ENCODE results near the gene BEST2. TPM values are rescaled to one million over a fixed set of nuclear protein-coding genes. Genes with fewer than 3 reads are reported as not detected.
"Not testable (repeated sequence)": the region's sequence is repeated elsewhere in the genome, so short reads cannot be mapped to it uniquely, and the experiment has no call there.

The BEST2 gene
- total RNA-seq, 1 donor from 2014 or later: not detected

- Mint-ChIP-seq H3K4me1 (peaks cover 43% of the 10 kb centered on the region), H3K27ac (peak overlapping the region; percentile 90), H3K4me3 (peak overlapping the region; percentile 92), H3K9me3 (no peaks in the 10 kb centered on the region), H3K36me3 (ENCODE audit: low read depth) (peaks cover 41% of the 10 kb centered on the region), H3K27me3 (no peaks in the 10 kb centered on the region)
- ATAC-seq (ENCODE audit: low read depth) (peak; percentile 4), DNase-seq (no peak)
- ChIA-PET CTCF (interaction anchor here (0.5 to 3.6 kb wide), 4 partner anchors 10 to 159 kb away, joined by 3 to 14 read pairs (median 7); partner anchors contain the start of gene TRIR), POLR2A (interaction anchor here (0.6 to 7.0 kb wide), 16 partner anchors 8 to 210 kb away, joined by 3 to 121 read pairs (median 6); partner anchors contain the start of genes DHPS, DNASE2, FARSA and FBXW9)
- TF ChIP-seq, protein P1, sequence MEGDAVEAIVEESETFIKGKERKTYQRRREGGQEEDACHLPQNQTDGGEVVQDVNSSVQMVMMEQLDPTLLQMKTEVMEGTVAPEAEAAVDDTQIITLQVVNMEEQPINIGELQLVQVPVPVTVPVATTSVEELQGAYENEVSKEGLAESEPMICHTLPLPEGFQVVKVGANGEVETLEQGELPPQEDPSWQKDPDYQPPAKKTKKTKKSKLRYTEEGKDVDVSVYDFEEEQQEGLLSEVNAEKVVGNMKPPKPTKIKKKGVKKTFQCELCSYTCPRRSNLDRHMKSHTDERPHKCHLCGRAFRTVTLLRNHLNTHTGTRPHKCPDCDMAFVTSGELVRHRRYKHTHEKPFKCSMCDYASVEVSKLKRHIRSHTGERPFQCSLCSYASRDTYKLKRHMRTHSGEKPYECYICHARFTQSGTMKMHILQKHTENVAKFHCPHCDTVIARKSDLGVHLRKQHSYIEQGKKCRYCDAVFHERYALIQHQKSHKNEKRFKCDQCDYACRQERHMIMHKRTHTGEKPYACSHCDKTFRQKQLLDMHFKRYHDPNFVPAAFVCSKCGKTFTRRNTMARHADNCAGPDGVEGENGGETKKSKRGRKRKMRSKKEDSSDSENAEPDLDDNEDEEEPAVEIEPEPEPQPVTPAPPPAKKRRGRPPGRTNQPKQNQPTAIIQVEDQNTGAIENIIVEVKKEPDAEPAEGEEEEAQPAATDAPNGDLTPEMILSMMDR (IDR thresholded peaks at IDR 0.05): no peak
- intact Hi-C loops (cut with micrococcal nuclease): loop anchor here (5.0 kb wide), 4 partner anchors 41 to 214 kb away; partner anchors contain the start of genes CALR, DHPS, MAN2B1 and WDR83
Measured at GRCh38 chr19:12723381-12723640, 28.3 kb upstream of the BEST2 start.

DNA sequence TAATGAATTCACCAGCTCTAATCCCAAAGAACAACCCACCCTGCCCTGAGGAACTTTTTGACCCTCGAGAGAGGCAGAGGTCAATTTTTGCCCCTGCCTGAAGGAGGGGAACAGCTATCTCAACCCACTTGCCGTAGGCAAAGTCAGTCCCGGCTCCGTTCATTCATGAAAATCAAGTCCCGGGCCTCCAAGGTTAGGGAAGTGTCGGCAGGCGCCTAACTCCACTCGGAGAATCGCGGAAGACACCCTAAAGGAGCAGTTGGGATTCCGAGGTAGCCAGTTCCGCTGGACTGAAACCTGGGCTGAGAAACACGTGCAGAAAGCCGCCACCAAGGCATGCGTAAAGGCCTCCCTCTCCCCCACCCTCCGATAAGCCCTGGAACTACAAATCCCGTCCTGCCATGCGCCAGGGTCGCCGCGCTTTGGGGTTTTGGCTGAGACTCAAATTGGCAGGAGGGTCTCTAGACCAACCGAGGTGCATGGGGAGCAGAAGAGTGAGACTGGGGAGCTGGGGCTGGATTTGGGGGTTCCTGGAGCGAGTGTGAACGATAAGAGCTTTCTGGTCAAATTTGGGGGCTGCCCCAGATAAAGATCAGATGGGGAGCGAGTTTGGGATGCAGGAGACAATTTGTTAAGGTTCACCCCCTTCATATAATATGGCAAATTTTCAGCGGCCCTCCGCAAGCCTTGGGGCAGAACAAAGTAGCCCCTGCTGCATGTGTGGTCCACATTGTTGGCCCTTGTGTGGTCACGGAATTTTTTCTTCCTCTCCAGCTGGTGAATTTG is 27.8 kb upstream of the BEST2 start, which contains the start of gene TNPO2:
Gene TNPO2 (minus strand): TSS at position 292 of the 786 bp plus-strand sequence. CDS start 2,955 bp downstream, outside the sequence.
- peaks cover 42% of the 10 kb centered on the region for H3K4me1 Mint-ChIP-seq
- peak; percentile 55 for DNase-seq
- H3K27me3 Mint-ChIP-seq: no peaks in the 10 kb centered on the region

DNA sequence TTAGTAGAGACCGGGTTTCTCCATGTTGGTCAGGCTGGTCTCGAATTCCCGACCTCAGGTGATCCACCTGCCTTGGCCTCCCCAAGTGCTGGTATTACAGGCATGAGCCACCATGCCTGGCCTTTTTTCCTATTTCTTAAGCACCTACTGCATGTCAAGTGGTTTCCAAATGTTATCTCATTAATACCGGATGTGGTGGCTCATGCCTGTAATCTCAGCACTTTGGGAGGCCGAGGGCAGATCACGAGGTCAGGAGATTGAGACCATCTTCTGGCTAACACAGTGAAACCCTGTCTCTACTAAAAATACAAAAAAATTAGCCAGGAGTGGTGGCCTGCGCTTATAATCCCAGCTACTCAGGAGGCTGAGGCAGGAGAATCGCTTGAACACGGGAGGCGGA is 26.0 kb upstream of the BEST2 start:
- CTCF ChIA-PET: interaction anchor here (1.6 kb wide), 1 partner anchor 8 kb away, joined by 5 read pairs; no protein-coding TSS in a partner anchor
- POLR2A ChIA-PET: interaction anchor here (0.6 to 7.0 kb wide), 3 partner anchors 10 to 113 kb away, joined by 4 to 121 read pairs (median 7); partner anchors contain the start of genes GET3 and TRIR
- Mint-ChIP-seq H3K4me1 (peaks cover 50% of the 10 kb centered on the region), H3K36me3 (ENCODE audit: low read depth) (peaks cover 47% of the 10 kb centered on the region)
- H3K4me3 Mint-ChIP-seq; H3K27me3 Mint-ChIP-seq; intact Hi-C loops (cut with micrococcal nuclease); ATAC-seq (ENCODE audit: low read depth); H3K9me3 Mint-ChIP-seq; DNase-seq; H3K27ac Mint-ChIP-seq: not testable (repeated sequence)

More for the DNA sequence above, 27.8 kb upstream of the BEST2 start, which contains the start of gene TNPO2:
- peaks cover 39% of the 10 kb centered on the region for H3K36me3 Mint-ChIP-seq (ENCODE audit: low read depth)
- H3K4me3 Mint-ChIP-seq: peak within 1 kb of the TSS; percentile 92
- intact Hi-C loops (cut with micrococcal nuclease): loop anchor here (5.0 kb wide), 4 partner anchors 42 to 213 kb away; partner anchors contain the start of genes CALR, DHPS, MAN2B1 and WDR83
- H3K9me3 Mint-ChIP-seq: no peaks in the 10 kb centered on the region
- peak; percentile 65 for ATAC-seq (ENCODE audit: low read depth)
- CTCF ChIA-PET: interaction anchor here (0.8 to 3.6 kb wide), 4 partner anchors 10 to 42 kb away, joined by 3 to 14 read pairs (median 6); partner anchors contain the start of genes GET3 and TRIR
- TF ChIP-seq, protein P1 (IDR thresholded peaks at IDR 0.05): no peak
- POLR2A ChIA-PET: interaction anchor here (0.6 to 7.0 kb wide), 17 partner anchors 7 to 1383 kb away, joined by 3 to 121 read pairs (median 5); partner anchors contain the start of genes DHPS, DNASE2, FARSA and FBXW9
- peak within 1 kb of the TSS; percentile 90 for H3K27ac Mint-ChIP-seq

- TF ChIP-seq, protein P1 (IDR thresholded peaks at IDR 0.05): no peak
- ChIA-PET CTCF (interaction anchor here (1.1 to 1.6 kb wide), 2 partner anchors 9 to 30 kb away, joined by 3 to 5 read pairs; no protein-coding TSS in a partner anchor), POLR2A (interaction anchor here (0.7 to 1.5 kb wide), 4 partner anchors 10 to 111 kb away, joined by 3 to 8 read pairs (median 4); partner anchors contain the start of gene RNASEH2A)
Measured at GRCh38 chr19:12726988-12727316, 24.6 kb upstream of the BEST2 start.

DNA sequence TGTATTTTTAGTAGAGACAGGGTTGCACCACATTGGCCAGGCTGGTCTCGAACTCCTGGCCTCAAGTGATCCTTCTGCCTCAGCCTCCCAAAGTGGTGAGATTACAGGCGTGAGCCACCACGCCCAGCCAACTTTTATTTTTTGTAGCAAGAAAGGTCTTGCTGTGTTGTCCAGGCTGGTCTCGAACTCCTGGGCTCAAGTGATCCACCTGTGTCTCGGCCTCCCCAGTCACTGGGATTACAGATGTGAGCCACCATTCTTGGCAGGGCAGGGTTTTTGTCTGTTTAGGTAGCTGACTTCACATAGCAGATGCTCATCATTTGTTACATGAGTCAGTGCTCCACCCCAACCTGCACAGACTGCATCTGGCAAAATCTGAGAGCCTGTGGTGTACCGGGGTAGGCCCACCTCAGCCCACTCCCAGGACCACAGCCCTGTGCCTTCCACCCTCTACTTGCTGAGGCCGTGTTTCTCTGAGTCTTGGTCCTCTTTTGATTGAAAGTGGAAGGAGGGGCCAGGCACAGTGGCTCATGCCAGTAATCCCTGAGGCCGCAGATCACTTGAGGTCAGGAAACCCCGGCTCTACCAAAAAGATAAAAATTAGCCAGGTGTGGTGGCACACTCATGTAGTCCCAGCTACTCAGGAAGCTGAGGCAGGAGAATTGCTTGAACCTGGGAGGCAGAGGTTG is 23.7 kb upstream of the BEST2 start:
- ChIA-PET POLR2A (interaction anchor here (0.7 to 1.5 kb wide), 5 partner anchors 9 to 112 kb away, joined by 3 to 8 read pairs (median 5); partner anchors contain the start of gene FBXW9), CTCF (interaction anchor here (1.1 kb wide), 1 partner anchor 29 kb away, joined by 3 read pairs; no protein-coding TSS in a partner anchor)
- ATAC-seq (ENCODE audit: low read depth): no peak
- no peak for DNase-seq
- TF ChIP-seq, protein P1 (IDR thresholded peaks at IDR 0.05): no peak
- H3K9me3 Mint-ChIP-seq: no peaks in the 10 kb centered on the region
- H3K4me1 Mint-ChIP-seq: peaks cover 57% of the 10 kb centered on the region
- no peaks in the 10 kb centered on the region for H3K27me3 Mint-ChIP-seq
- H3K36me3 Mint-ChIP-seq (ENCODE audit: low read depth): peaks cover 48% of the 10 kb centered on the region
- no peak overlapping the region for H3K4me3 Mint-ChIP-seq
- peak overlapping the region; percentile 24 for H3K27ac Mint-ChIP-seq
- intact Hi-C loops (cut with micrococcal nuclease): no loop called here

More at GRCh38 chr19:12726988-12727316, 24.6 kb upstream of the BEST2 start:
- Mint-ChIP-seq H3K27ac (peak overlapping the region; percentile 75), H3K4me1 (peaks cover 52% of the 10 kb centered on the region), H3K36me3 (ENCODE audit: low read depth) (peaks cover 46% of the 10 kb centered on the region), H3K4me3 (no peak overlapping the region), H3K27me3 (no peaks in the 10 kb centered on the region), H3K9me3 (no peaks in the 10 kb centered on the region)
- ATAC-seq (ENCODE audit: low read depth) (no peak), DNase-seq (no peak)
- intact Hi-C loops (cut with micrococcal nuclease): no loop called here
